ENCODE data around the gene C3orf85.

DNA sequence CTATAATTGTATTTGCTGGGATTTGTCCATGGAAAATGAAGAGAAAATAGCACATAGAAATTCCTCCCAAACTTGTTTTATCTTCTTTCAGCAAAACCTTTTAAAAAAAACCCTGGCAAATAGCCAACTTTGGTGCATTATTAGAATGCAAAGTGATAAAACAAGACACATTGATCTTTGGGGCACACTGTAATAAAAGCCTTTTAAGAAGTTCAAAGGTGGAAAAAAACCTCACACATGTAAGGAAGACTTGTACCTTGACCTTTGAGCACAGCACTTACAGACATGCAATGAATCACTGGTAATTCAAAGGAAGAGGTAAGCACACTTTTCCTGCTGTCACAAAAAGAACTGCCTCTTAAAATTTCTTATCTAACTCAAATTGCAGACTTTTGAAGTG, 10.6 kb upstream of the C3orf85 start:
- TF ChIP-seq, protein P1, sequence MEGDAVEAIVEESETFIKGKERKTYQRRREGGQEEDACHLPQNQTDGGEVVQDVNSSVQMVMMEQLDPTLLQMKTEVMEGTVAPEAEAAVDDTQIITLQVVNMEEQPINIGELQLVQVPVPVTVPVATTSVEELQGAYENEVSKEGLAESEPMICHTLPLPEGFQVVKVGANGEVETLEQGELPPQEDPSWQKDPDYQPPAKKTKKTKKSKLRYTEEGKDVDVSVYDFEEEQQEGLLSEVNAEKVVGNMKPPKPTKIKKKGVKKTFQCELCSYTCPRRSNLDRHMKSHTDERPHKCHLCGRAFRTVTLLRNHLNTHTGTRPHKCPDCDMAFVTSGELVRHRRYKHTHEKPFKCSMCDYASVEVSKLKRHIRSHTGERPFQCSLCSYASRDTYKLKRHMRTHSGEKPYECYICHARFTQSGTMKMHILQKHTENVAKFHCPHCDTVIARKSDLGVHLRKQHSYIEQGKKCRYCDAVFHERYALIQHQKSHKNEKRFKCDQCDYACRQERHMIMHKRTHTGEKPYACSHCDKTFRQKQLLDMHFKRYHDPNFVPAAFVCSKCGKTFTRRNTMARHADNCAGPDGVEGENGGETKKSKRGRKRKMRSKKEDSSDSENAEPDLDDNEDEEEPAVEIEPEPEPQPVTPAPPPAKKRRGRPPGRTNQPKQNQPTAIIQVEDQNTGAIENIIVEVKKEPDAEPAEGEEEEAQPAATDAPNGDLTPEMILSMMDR (IDR thresholded peaks at IDR 0.05) = no peak
- TF ChIP-seq POLR2AphosphoS5 (IDR thresholded peaks at IDR 0.05) = no peak
- TF ChIP-seq POLR2A (IDR thresholded peaks at IDR 0.05) = no peak
- TF ChIP-seq EP300 (IDR thresholded peaks at IDR 0.05) = no peak
